ENCODE results near the gene CD320. TPM values are rescaled to one million over a fixed set of nuclear protein-coding genes. Genes with fewer than 3 reads are reported as not detected.
A peak's percentile ranks its signal among the peaks of the same experiment; 100 is the strongest.

Gene CD320
- total and polyA plus RNA-seq, 2 of the 8 experiments (the other 6 are each of a cell fraction or from before 2014, with no cell fraction given), result 80.4 to 157 TPM

GRCh38 chr19:8310342-8311055 lies 2.3 kb upstream of the CD320 start:
- WGBS, 2 experiments (ENCODE audit: extremely low coverage in 1 of 2, insufficient coverage in 1 of 2, insufficient read length in 1 of 2, insufficient replicate concordance in 2 of 2, low coverage in 1 of 2, low lambda C conversion rate in 2 of 2, missing lambda C conversion rate in 1 of 2), result 92% methylated on average over 17 of the region's 17 CpGs; no CpG with 5 or more reads in 1 of the 2 experiments

More at GRCh38 chr19:8310342-8311055, 2.3 kb upstream of the CD320 start:
- Histone ChIP-seq H3K4ac (replicated peaks; ENCODE audit: insufficient read length, low read depth, low read length) (no peak overlapping the region), H4K8ac (ENCODE audit: extremely low read depth, insufficient read depth, low read length) (no peak overlapping the region), H4K5ac (ENCODE audit: insufficient read length, low read depth, low read length) (no peak overlapping the region), H3K23ac (ENCODE audit: insufficient read length) (no peak overlapping the region), H2AK5ac (ENCODE audit: low read depth, low read length) (no peak overlapping the region), H3K27me3 (replicated peaks in 1 of 4; ENCODE audit: control insufficient read depth in 3 of 4, extremely low read depth in 1 of 4, insufficient read depth in 3 of 4, low read length in 3 of 4) (no peaks in the 10 kb centered on the region), H2BK5ac (ENCODE audit: low read depth, low read length) (no peak overlapping the region), H3K9me3 (ENCODE audit: insufficient read depth in 2 of 2, low read depth in 1 of 2, low read length in 1 of 2) (no peaks in the 10 kb centered on the region), H3K18ac (ENCODE audit: extremely low read depth, low read length) (no peak overlapping the region), H3K79me1 (ENCODE audit: low read depth, low read length) (peaks cover 4% of the 10 kb centered on the region), H3K9ac (replicated peaks in 1 of 4; ENCODE audit: extremely low read depth in 1 of 4, low read depth in 3 of 4, low read length in 3 of 4) (no peak overlapping the region), H3K4me2 (ENCODE audit: insufficient read depth in 1 of 2, low read depth in 2 of 2, low read length in 2 of 2) (no peak overlapping the region), H3K23me2 (ENCODE audit: low read depth, low read length) (peaks cover 8% of the 10 kb centered on the region), H3K56ac (replicated peaks; ENCODE audit: insufficient read length, low read depth, low read length) (no peak overlapping the region), H2BK15ac (ENCODE audit: low read length) (no peak overlapping the region), H3K4me1 (replicated peaks in 1 of 4; ENCODE audit: control insufficient read depth in 3 of 4, insufficient read depth in 4 of 4, low read length in 3 of 4) (peaks cover 0 to 10% (median 3%) of the 10 kb centered on the region in 4 experiments; a peak in 4 of 7 replicates), H2BK20ac (ENCODE audit: low read length) (no peak overlapping the region), H2BK120ac (replicated peaks; ENCODE audit: low read depth, low read length) (no peak overlapping the region), H3K79me2 (ENCODE audit: control insufficient read depth in 1 of 2, insufficient read depth in 2 of 2, low read length in 2 of 2) (peaks cover 0 to 7% of the 10 kb centered on the region in 2 experiments; a peak in 2 of 4 replicates), H3K36me3 (ENCODE audit: control insufficient read depth in 2 of 4, insufficient read depth in 4 of 4, low read length in 3 of 4) (peaks cover 2 to 21% (median 9%) of the 10 kb centered on the region in 4 experiments; a peak in 7 of 8 replicates), H2AFZ (ENCODE audit: low read length) (no peak overlapping the region), H2BK12ac (ENCODE audit: low read depth, low read length) (no peak overlapping the region), H3K14ac (ENCODE audit: insufficient read length) (no peak overlapping the region), H3K4me3 (ENCODE audit: extremely low read depth in 1 of 4, insufficient read depth in 2 of 4, low read depth in 3 of 4, low read length in 4 of 4) (no peak overlapping the region), H3K27ac (ENCODE audit: low read depth, low read length) (no peak overlapping the region), H4K91ac (replicated peaks; ENCODE audit: insufficient read length, low read length) (no peak overlapping the region), H4K20me1 (replicated peaks in 1 of 2; ENCODE audit: control insufficient read depth in 1 of 2, insufficient read depth in 2 of 2, low read length in 2 of 2) (no peaks in the 10 kb centered on the region)
- DNase-seq (ENCODE audit: low read depth in 1 of 2, low spot score in 2 of 2), result peak in 1 of 2 experiments; percentile 33
- TF ChIP-seq JUND (IDR thresholded peaks at IDR 0.05; ENCODE audit: low read length) (no peak), PHF8 (conservative IDR thresholded peaks at IDR 0.05; ENCODE audit: low read depth, low read length) (no peak), CBX8 (IDR thresholded peaks at IDR 0.05; ENCODE audit: borderline replicate concordance, low read depth, low read length) (no peak), EGR1 (IDR thresholded peaks at IDR 0.05; ENCODE audit: borderline replicate concordance, low read depth, low read length) (no peak), RXRA (IDR thresholded peaks at IDR 0.05; ENCODE audit: insufficient read depth, low read depth, low read length) (no peak)
- FAIRE-seq, result no peak
- ChIA-PET CTCF (ENCODE audit: partially characterized antibody) (interaction anchor here (0.5 to 1.5 kb wide), 4 partner anchors 10 to 166 kb away, joined by 3 to 6 read pairs (median 4); partner anchors contain the start of genes NDUFA7 and RPS28), POLR2A (ENCODE audit: partially characterized antibody) (interaction anchor here (0.5 to 25.3 kb wide), 5 partner anchors 19 to 210 kb away, joined by 3 to 583 read pairs (median 3); partner anchors contain the start of genes NDUFA7, RPS28 and ZNF414)

All from H1 (cell line).